MCF 10A (cell line): ENCODE measurements around the gene ADNP. TPM values are rescaled to one million over a fixed set of nuclear protein-coding genes. Genes with fewer than 3 reads are reported as not detected.

Source experiments
- BruUV-seq: library from RNA; stranded (reverse); fragments of 400-500 nt; replicated peaks from 2 replicates; lab custom pipeline; 2021; lab: Mats Ljungman, UMichigan
- CTCF ChIA-PET: fragments of 300-600 bp; sonication (Branson Sonifier 250); formaldehyde crosslinking; extraction: SDS; loops from one replicate; lab custom pipeline; 2021; ENCODE audit warnings: antibody characterized with exemption, inconsistent platforms; lab: Yijun Ruan, JAX
- POLR2A ChIA-PET: fragments of 300-600, 350-650 bp; sonication (Branson Sonifier 250); formaldehyde crosslinking; extraction: SDS; loops from one replicate; lab custom pipeline; 2020; ENCODE audit warnings: antibody characterized with exemption, inconsistent platforms; lab: Yijun Ruan, JAX
- DNase-seq: peaks from one replicate; pipeline ENCODE4 v3.0.0-alpha.2; 2018; ENCODE audit not compliant: unreplicated experiment
- H3K27ac Mint-ChIP-seq: one replicate; pipeline ENCODE4 v1.8.0; 2022; ENCODE audit warnings: mild to moderate bottlenecking, low read depth, mixed read lengths; ENCODE audit not compliant: unreplicated experiment
- H3K27me3 Mint-ChIP-seq: one replicate; pipeline ENCODE4 v1.8.0; 2022; ENCODE audit warnings: mixed read lengths; ENCODE audit not compliant: insufficient read depth, unreplicated experiment
- H3K36me3 Mint-ChIP-seq: one replicate; pipeline ENCODE4 v1.8.0; 2022; ENCODE audit warnings: mild to moderate bottlenecking, moderate library complexity, mixed read lengths; ENCODE audit not compliant: insufficient read depth, unreplicated experiment
- H3K4me1 Mint-ChIP-seq: one replicate; pipeline ENCODE4 v1.8.0; 2022; ENCODE audit warnings: mixed read lengths; ENCODE audit not compliant: insufficient read depth, unreplicated experiment
- H3K4me3 Mint-ChIP-seq: one replicate; pipeline ENCODE4 v1.8.0; 2022; ENCODE audit warnings: mild to moderate bottlenecking, moderate library complexity, mixed read lengths; ENCODE audit not compliant: unreplicated experiment
- H3K9me3 Mint-ChIP-seq: one replicate; pipeline ENCODE4 v1.8.0; 2022; ENCODE audit warnings: mixed read lengths; ENCODE audit not compliant: unreplicated experiment
- intact Hi-C: fragments of 100-400 bp; cut with micrococcal nuclease; formaldehyde crosslinking; loops from 2 replicates; pipeline ENCODE4 v1.14.1; 2022
- total RNA-seq: library from RNA; stranded (reverse); gene quantifications from 2 replicates; pipeline ENCODE4 v1.2.3, GENCODE V29; 2022
- TF ChIP-seq, protein P1 (sequence below): fragments of 200-600 bp; IDR thresholded peaks from one replicate; pipeline ENCODE4 v1.8.0; 2022; ENCODE audit warnings: antibody characterized with exemption, mild to moderate bottlenecking; ENCODE audit not compliant: unreplicated experiment

ADNP gene
- total RNA-seq, 1 experiment from 2014 or later, result 77.5 TPM

DNA sequence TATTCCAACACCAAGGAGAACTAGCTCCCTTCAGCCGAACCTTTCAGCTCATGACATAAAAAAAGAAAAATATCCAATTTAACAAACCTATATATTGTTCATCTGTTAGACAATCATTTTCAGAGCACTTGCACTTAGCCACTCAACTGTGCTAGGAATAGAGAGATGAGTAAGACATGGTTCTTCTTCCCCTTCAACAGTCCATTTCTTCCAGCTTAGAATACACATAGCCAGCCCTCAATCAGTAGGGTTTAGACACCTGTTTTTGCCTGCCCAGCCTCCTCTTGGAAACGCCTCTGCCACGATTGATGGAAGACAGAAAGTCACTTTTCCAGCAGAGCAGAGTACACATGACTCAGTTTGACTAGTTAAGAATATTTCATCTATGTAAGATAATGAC, 21.8 kb downstream of the ADNP start:
- Mint-ChIP-seq H3K27ac (no peak overlapping the region), H3K9me3 (no peaks in the 10 kb centered on the region), H3K4me3 (no peak overlapping the region), H3K4me1 (peaks cover 29% of the 10 kb centered on the region), H3K36me3 (peaks cover 54% of the 10 kb centered on the region), H3K27me3 (no peaks in the 10 kb centered on the region)
- TF ChIP-seq, protein P1, sequence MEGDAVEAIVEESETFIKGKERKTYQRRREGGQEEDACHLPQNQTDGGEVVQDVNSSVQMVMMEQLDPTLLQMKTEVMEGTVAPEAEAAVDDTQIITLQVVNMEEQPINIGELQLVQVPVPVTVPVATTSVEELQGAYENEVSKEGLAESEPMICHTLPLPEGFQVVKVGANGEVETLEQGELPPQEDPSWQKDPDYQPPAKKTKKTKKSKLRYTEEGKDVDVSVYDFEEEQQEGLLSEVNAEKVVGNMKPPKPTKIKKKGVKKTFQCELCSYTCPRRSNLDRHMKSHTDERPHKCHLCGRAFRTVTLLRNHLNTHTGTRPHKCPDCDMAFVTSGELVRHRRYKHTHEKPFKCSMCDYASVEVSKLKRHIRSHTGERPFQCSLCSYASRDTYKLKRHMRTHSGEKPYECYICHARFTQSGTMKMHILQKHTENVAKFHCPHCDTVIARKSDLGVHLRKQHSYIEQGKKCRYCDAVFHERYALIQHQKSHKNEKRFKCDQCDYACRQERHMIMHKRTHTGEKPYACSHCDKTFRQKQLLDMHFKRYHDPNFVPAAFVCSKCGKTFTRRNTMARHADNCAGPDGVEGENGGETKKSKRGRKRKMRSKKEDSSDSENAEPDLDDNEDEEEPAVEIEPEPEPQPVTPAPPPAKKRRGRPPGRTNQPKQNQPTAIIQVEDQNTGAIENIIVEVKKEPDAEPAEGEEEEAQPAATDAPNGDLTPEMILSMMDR, result no peak
- intact Hi-C loops, result no loop called here
- ChIA-PET CTCF (interaction anchor here (1.2 to 1.8 kb wide), 4 partner anchors 12 to 115 kb away, joined by 3 to 10 read pairs (median 4); partner anchors contain the start of gene BCAS4), POLR2A (interaction anchor here (0.6 to 1.8 kb wide), 5 partner anchors 11 to 716 kb away, joined by 3 to 7 read pairs (median 4); partner anchors contain the start of gene ADNP)
- DNase-seq, result no peak
- no TSS peak for BruUV-seq

GRCh38 chr20:50904067-50904570, 27.1 kb downstream of the ADNP start:
- Mint-ChIP-seq H3K4me3 (no peak overlapping the region), H3K4me1 (peaks cover 6% of the 10 kb centered on the region), H3K27me3 (no peaks in the 10 kb centered on the region), H3K27ac (no peak overlapping the region), H3K36me3 (peaks cover 94% of the 10 kb centered on the region), H3K9me3 (no peaks in the 10 kb centered on the region)
- TF ChIP-seq, protein P1, result no peak
- BruUV-seq, result no TSS peak
- intact Hi-C loops, result no loop called here
- ChIA-PET POLR2A (interaction anchor here (0.7 to 1.6 kb wide), 5 partner anchors 8 to 16 kb away, joined by 3 to 4 read pairs (median 3); no protein-coding TSS in a partner anchor), CTCF (interaction anchor here (1.2 to 1.7 kb wide), 2 partner anchors 24 to 113 kb away, joined by 4 to 9 read pairs; no protein-coding TSS in a partner anchor)
- no peak for DNase-seq

GRCh38 chr20:50903353-50904051, 27.7 kb downstream of the ADNP start:
- CTCF ChIA-PET, result interaction anchor here (1.2 to 1.7 kb wide), 2 partner anchors 25 to 113 kb away, joined by 4 to 9 read pairs; no protein-coding TSS in a partner anchor
- H3K36me3 Mint-ChIP-seq, result peaks cover 95% of the 10 kb centered on the region
- no TSS peak for BruUV-seq

More at GRCh38 chr20:50903353-50904051, 27.7 kb downstream of the ADNP start:
- no peak overlapping the region for H3K4me3 Mint-ChIP-seq
- no peaks in the 10 kb centered on the region for H3K27me3 Mint-ChIP-seq
- TF ChIP-seq, protein P1, result no peak
- no peaks in the 10 kb centered on the region for H3K9me3 Mint-ChIP-seq
- intact Hi-C loops, result no loop called here
- no peak overlapping the region for H3K27ac Mint-ChIP-seq
- no peak for DNase-seq
- POLR2A ChIA-PET, result interaction anchor here (0.7 to 1.6 kb wide), 9 partner anchors 8 to 55 kb away, joined by 3 to 5 read pairs (median 3); no protein-coding TSS in a partner anchor
- peaks cover 6% of the 10 kb centered on the region for H3K4me1 Mint-ChIP-seq
